Measurements from ENCODE around the gene CORO2B. TPM values are rescaled to one million over a fixed set of nuclear protein-coding genes. Genes with fewer than 3 reads are reported as not detected.

CORO2B gene
- total RNA-seq, 1 donor from 2014 or later = 82.5 TPM

DNA sequence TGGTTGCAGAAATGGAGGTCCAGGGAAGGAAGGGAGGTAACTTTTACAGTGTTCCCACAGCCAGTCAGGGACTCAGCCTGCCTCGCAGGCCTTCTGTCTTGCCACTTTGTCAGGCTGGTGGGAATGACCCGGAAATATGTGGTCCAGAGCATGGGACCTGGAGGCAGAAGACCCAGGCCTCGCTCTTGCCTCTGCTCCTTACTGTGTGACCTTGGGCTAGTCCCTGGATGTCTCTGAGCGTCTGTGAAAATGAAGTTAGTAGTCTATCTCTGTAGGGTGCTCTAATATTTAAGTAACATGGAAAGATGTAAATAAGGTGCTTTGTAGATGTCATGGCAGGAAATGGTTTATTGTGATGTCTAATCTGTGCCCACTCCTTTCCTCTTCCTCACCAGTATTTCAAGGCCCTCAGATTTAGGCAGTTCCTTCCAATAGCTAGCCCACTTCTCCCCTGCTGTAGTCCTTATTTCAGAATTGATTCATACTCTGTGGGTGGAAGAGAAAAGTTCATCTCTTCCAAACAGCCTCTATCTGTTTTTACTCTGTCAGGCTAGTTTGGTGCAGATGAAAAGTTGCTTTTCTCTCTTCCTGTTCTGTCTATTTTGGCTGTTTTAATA is 9.1 kb downstream of the CORO2B start:
- H3K27me3 Mint-ChIP-seq (ENCODE audit: low read depth) = no peaks in the 10 kb centered on the region
- no peak overlapping the region for H3K4me3 Mint-ChIP-seq (ENCODE audit: unreplicated experiment)
- peaks cover 73% of the 10 kb centered on the region for H3K4me1 Mint-ChIP-seq (ENCODE audit: low read depth)
- H3K36me3 Mint-ChIP-seq (ENCODE audit: low read depth) = no peaks in the 10 kb centered on the region
- TF ChIP-seq, protein P1, sequence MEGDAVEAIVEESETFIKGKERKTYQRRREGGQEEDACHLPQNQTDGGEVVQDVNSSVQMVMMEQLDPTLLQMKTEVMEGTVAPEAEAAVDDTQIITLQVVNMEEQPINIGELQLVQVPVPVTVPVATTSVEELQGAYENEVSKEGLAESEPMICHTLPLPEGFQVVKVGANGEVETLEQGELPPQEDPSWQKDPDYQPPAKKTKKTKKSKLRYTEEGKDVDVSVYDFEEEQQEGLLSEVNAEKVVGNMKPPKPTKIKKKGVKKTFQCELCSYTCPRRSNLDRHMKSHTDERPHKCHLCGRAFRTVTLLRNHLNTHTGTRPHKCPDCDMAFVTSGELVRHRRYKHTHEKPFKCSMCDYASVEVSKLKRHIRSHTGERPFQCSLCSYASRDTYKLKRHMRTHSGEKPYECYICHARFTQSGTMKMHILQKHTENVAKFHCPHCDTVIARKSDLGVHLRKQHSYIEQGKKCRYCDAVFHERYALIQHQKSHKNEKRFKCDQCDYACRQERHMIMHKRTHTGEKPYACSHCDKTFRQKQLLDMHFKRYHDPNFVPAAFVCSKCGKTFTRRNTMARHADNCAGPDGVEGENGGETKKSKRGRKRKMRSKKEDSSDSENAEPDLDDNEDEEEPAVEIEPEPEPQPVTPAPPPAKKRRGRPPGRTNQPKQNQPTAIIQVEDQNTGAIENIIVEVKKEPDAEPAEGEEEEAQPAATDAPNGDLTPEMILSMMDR (IDR thresholded peaks at IDR 0.05) = no peak
- no peaks in the 10 kb centered on the region for H3K9me3 Mint-ChIP-seq (ENCODE audit: low read depth)
- H3K27ac Mint-ChIP-seq (ENCODE audit: unreplicated experiment) = peak overlapping the region; percentile 67
- DNase-seq (ENCODE audit: low spot score) = peak; percentile 29

DNA sequence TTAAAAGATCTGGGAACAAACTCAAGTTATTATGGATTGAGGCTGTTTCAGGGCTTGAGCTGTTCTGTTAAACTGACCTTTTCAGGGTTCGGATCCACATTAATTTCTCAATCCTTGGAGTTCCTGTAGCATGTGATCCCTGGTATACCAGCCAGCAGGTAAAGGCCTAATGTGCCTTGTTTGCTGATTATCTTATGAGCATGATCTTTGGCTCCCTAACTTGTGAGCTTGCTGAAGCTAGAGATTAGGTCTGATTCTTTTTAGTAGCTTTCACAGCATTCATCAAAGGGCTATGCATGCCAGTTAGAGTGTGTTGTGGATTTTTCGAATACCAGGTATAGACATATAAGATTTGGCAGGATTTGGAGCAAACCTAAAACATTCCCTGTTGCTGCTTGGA is 10.3 kb downstream of the CORO2B start:
- no peak for DNase-seq (ENCODE audit: low spot score)
- H3K4me1 Mint-ChIP-seq (ENCODE audit: low read depth) = peaks cover 80% of the 10 kb centered on the region
- no peak overlapping the region for H3K4me3 Mint-ChIP-seq (ENCODE audit: unreplicated experiment)
- H3K9me3 Mint-ChIP-seq (ENCODE audit: low read depth) = no peaks in the 10 kb centered on the region
- H3K36me3 Mint-ChIP-seq (ENCODE audit: low read depth) = no peaks in the 10 kb centered on the region
- H3K27me3 Mint-ChIP-seq (ENCODE audit: low read depth) = no peaks in the 10 kb centered on the region
- TF ChIP-seq, protein P1 (IDR thresholded peaks at IDR 0.05) = no peak
- H3K27ac Mint-ChIP-seq (ENCODE audit: unreplicated experiment) = peak overlapping the region; percentile 29

DNA sequence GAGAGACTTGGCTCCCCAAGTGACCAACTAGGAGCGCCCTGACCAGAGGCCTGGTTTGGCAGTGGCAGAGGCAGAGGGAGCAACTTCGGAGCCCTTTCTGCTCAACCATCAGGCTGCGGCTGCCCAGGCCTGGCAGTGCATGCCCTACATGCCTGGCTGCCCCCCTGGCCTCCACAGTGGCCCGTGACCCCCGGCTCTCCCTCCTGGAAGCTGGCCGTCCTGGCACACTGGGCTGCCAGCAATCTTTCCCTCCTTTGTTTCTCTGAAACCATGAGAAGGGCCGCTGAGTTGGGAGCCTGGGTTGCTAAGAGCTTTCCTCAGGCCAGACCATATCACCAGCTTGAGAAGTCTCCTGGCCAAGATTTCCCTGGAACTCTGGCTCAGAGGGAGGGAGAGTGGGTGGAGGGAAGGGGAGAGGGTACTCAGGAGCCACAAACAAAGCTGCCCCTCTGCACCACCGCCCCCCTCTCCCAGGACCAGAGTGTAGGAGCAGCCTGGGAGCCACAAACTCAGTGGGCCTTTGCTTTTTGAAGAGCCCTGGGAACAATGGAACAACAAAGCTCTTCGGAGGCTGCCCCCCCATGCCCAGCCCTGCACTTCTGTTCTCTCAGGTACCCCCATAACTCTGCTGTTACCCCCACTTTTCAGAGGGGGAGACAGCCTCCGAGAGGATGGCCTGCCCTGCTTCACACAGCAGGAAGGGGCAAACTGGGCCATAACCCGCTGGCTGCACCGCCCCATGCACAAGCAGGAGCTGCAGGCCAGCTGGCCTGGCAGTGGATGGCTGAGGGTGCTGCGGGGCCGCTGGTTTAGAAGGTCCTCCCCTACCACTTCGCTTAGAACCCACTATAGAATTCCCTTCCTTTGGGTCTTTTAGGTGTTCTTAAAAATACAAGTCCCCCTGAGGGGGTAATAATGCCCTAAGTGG is 11.3 kb downstream of the CORO2B start:
- Mint-ChIP-seq H3K4me1 (ENCODE audit: low read depth) (peaks cover 89% of the 10 kb centered on the region), H3K9me3 (ENCODE audit: low read depth) (no peaks in the 10 kb centered on the region), H3K36me3 (ENCODE audit: low read depth) (no peaks in the 10 kb centered on the region), H3K27me3 (ENCODE audit: low read depth) (no peaks in the 10 kb centered on the region), H3K27ac (ENCODE audit: unreplicated experiment) (no peak overlapping the region), H3K4me3 (ENCODE audit: unreplicated experiment) (no peak overlapping the region)
- TF ChIP-seq, protein P1 (IDR thresholded peaks at IDR 0.05) = no peak
- DNase-seq (ENCODE audit: low spot score) = peak; percentile 82

DNA sequence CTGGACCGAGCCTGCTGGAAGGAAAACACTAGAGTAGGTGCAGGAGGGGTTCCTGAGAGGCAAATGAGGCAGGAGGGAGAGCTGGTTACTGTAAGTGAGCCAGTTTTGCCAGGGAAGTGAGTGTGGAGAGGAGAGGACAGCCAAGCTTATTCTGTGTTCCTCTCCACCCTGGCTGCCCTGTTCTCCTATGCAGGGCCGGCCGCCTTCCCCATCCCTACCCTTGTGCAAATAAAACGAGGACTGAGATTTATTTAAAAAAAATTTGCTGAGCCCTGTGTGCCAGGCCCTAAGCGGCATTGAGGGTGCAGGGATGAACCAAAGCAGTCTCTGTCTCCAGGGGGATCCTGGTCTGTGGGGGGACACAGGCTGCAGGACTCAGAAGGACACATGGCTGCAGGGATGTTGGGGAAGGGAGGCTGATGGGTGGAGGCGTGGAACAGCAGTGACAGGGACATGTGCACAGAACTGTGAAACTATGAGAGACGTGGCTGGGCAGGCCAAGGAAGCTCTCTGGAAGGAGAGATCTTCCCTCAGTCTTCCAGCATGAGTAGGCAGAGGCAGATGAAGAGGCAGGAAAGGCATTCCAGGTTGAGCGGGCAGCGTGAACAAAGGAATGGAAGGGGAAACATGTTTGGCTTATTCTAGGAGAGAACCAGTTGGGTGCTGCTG is 12.1 kb downstream of the CORO2B start:
- Mint-ChIP-seq H3K27me3 (ENCODE audit: low read depth) (no peaks in the 10 kb centered on the region), H3K36me3 (ENCODE audit: low read depth) (no peaks in the 10 kb centered on the region), H3K9me3 (ENCODE audit: low read depth) (no peaks in the 10 kb centered on the region), H3K4me3 (ENCODE audit: unreplicated experiment) (no peak overlapping the region), H3K27ac (ENCODE audit: unreplicated experiment) (peak overlapping the region; percentile 29), H3K4me1 (ENCODE audit: low read depth) (peaks cover 87% of the 10 kb centered on the region)
- DNase-seq (ENCODE audit: low spot score) = no peak
- TF ChIP-seq, protein P1 (IDR thresholded peaks at IDR 0.05) = no peak

DNA sequence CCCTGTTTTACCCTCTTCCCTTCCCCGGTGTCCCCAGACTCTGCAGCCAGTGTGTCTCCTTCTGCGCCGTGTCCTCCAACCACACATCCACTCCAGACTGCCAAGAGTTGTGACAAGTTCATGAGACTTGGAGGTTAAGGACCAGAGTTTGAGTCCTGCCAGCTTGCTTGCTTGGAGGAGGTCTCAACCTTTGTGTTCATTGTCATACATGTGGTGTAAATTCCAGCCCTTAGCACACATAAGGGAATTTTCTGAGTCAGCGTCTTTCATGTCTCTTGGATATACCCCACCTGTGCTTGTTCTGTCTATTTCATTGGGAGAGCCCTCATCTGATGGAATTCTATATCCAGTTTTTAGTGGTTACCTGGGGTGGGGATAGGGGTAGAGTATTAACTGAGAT is 13.3 kb downstream of the CORO2B start:
- TF ChIP-seq, protein P1 (IDR thresholded peaks at IDR 0.05) = no peak
- H3K27me3 Mint-ChIP-seq (ENCODE audit: low read depth) = no peaks in the 10 kb centered on the region
- H3K9me3 Mint-ChIP-seq (ENCODE audit: low read depth) = no peaks in the 10 kb centered on the region
- no peaks in the 10 kb centered on the region for H3K36me3 Mint-ChIP-seq (ENCODE audit: low read depth)
- H3K4me1 Mint-ChIP-seq (ENCODE audit: low read depth) = peaks cover 85% of the 10 kb centered on the region
- H3K27ac Mint-ChIP-seq (ENCODE audit: unreplicated experiment) = peak overlapping the region; percentile 78
- DNase-seq (ENCODE audit: low spot score) = no peak
- H3K4me3 Mint-ChIP-seq (ENCODE audit: unreplicated experiment) = no peak overlapping the region
